Stomach (tissue), 9 donors: ENCODE data around the gene RERE. TPM values are rescaled to one million over a fixed set of nuclear protein-coding genes. Genes with fewer than 3 reads are reported as not detected.

Experiments
- DNase-seq, 2 donors: peaks; one replicate each; pipeline versions ENCODE4 v3.0.0 to v3.0.0-alpha.2; 2013 to 2019
- H3K27ac ChIP-seq, 5 donors: fragments of 200-600 bp in 4 of 5; sonication (generic) in 4 of 5; one replicate each; pipeline ENCODE4 v1.5.1; 2013 to 2019; ENCODE audit warnings: mild to moderate bottlenecking in 1 of 5, moderate library complexity in 1 of 5
- H3K27me3 ChIP-seq, 3 donors: fragments of 200-600 bp; sonication (generic); one replicate each; pipeline ENCODE4 v1.5.1; 2017 to 2019; ENCODE audit warnings: mixed run types in 1 of 3
- H3K36me3 ChIP-seq, 4 donors: fragments of 200-600 bp; sonication (generic); 1 replicate in 3 of 4; 2 replicates in 1 of 4; pipeline ENCODE4 v1.5.1; 2016 to 2019
- H3K4me1 ChIP-seq, 4 donors: fragments of 200-600 bp; sonication (generic); one replicate each; pipeline ENCODE4 v1.5.1; 2016 to 2019
- H3K4me3 ChIP-seq, 4 donors: fragments of 200-600 bp; sonication (generic) in 3 of 4; one replicate each; pipeline ENCODE4 v1.5.1; 2016 to 2019; ENCODE audit warnings: mild to moderate bottlenecking in 1 of 4
- H3K9me3 ChIP-seq, 4 donors: fragments of 200-600 bp; sonication (generic); one replicate each; pipeline ENCODE4 v1.5.1; 2016 to 2019
- CTCF ChIP-seq, 7 experiments: fragments of 450-650 bp in 4 of 7; fragments of 200-600 bp in 3 of 7; sonication (generic) in 3 of 7; IDR thresholded peaks; one replicate each; pipeline ENCODE4 v1.5.1; 2016 to 2019; ENCODE audit warnings: antibody characterized with exemption in 7 of 7, control low read depth in 2 of 7, mild to moderate bottlenecking in 1 of 7
- EP300 ChIP-seq: sonication (generic); formaldehyde crosslinking; IDR thresholded peaks from one replicate; pipeline ENCODE4 v1.6.1; 2017; ENCODE audit warnings: antibody characterized with exemption
- POLR2A ChIP-seq, 4 donors: fragments of 450-650 bp; IDR thresholded peaks; one replicate each; pipeline ENCODE4 v1.6.1; 2016; ENCODE audit warnings: antibody characterized with exemption in 4 of 4, control low read depth in 2 of 4, mild to moderate bottlenecking in 1 of 4, moderate library complexity in 1 of 4
- POLR2AphosphoS5 ChIP-seq, 3 donors: sonication (generic); formaldehyde crosslinking; IDR thresholded peaks; one replicate each; pipeline ENCODE4 v1.6.1; 2016; ENCODE audit warnings: antibody characterized with exemption in 3 of 3
- WGBS, 5 donors: extraction: QIAGEN DNeasy Blood & Tissue Kit in 3 of 5; methylation state at CpG; one replicate each; pipeline versions ENCODE4 v1.1.5 to v1.1.7; 2013 to 2018; 5-methylcytosine and 5-hydroxymethylcytosine counted together
- intact Hi-C: fragments of 100-400 bp; cut with DNase I; formaldehyde crosslinking; loops from one replicate; pipeline ENCODE4 v1.15.1; 2023; ENCODE audit warnings: low total_unique reads
- polyA plus RNA-seq, 3 donors: library from polyadenylated mRNA; stranded (reverse); fragments of 200-250 nt; gene quantifications; one replicate each; pipeline ENCODE4 v1.2.3, GENCODE V29; 2013
- total RNA-seq, 5 donors: library from RNA; depleted of rRNA; stranded (reverse); fragments of >200 nt; gene quantifications; one replicate each; pipeline versions ENCODE4 v1.1.0 to v1.2.3, GENCODE V29; 2014 to 2016
- donor health status: healthy with polysubstance abuse.
- donor health status: Bipolar disorder and iron deficiency.
- donor health status: healthy.

Gene RERE
- total and polyA plus RNA-seq, 8 donors = 15.6 to 198 (median 79.3) TPM

- Histone ChIP-seq H3K27ac (peak overlapping the region; percentile 23 to 73 (median 65)), H3K4me3 (no peak overlapping the region), H3K27me3 (no peaks in the 10 kb centered on the region), H3K4me1 (peaks cover 52 to 76% (median 67%) of the 10 kb centered on the region in 4 donors), H3K9me3 (no peaks in the 10 kb centered on the region), H3K36me3 (no peaks in the 10 kb centered on the region)
- DNase-seq = peak in 1 of 2 donors; percentile 85
- WGBS, 5 donors = 22 to 44% (median 37%) methylated on average over 8 of the region's 8 CpGs
- no peak for TF ChIP-seq POLR2AphosphoS5 (IDR thresholded peaks at IDR 0.05)
- no peak for TF ChIP-seq EP300
- no peak for TF ChIP-seq POLR2A (IDR thresholded peaks at IDR 0.05)
- TF ChIP-seq CTCF (IDR thresholded peaks at IDR 0.05) = no peak
- intact Hi-C loops = loop anchor here (10.0 kb wide), 1 partner anchor 97 kb away; no protein-coding TSS in a partner anchor
These were observed 156.0 kb downstream of the RERE start for GRCh38 chr1:8661185-8662110.

GRCh38 chr1:8660411-8660828 is 157.0 kb downstream of the RERE start:
- 32 to 47% (median 44%) methylated on average over 5 of the region's 5 CpGs for WGBS, 5 donors
- Histone ChIP-seq H3K27me3 (no peaks in the 10 kb centered on the region), H3K4me1 (peaks cover 42 to 66% (median 56%) of the 10 kb centered on the region in 4 donors), H3K4me3 (no peak overlapping the region), H3K9me3 (no peaks in the 10 kb centered on the region), H3K27ac (peak overlapping the region in 4 of 5 donors; percentile 41 to 73 (median 68)), H3K36me3 (peaks cover 0 to 6% (median 5%) of the 10 kb centered on the region in 4 donors)
- DNase-seq = peak in 1 of 2 donors; percentile 65
- no peak for TF ChIP-seq POLR2A (IDR thresholded peaks at IDR 0.05)
- TF ChIP-seq POLR2AphosphoS5 (IDR thresholded peaks at IDR 0.05) = peak in 1 of 3 donors; percentile 29
- intact Hi-C loops = loop anchor here (10.0 kb wide), 1 partner anchor 96 kb away; no protein-coding TSS in a partner anchor

- peaks cover 36 to 57% (median 49%) of the 10 kb centered on the region in 4 donors for H3K4me1 ChIP-seq
- intact Hi-C loops = no loop called here
These were observed 157.8 kb downstream of the RERE start for GRCh38 chr1:8659593-8659992.

GRCh38 chr1:8653878-8654277 is 163.6 kb downstream of the RERE start:
- intact Hi-C loops = no loop called here
- H3K36me3 ChIP-seq = peaks cover 0 to 20% (median 7%) of the 10 kb centered on the region in 4 donors
- no peak for TF ChIP-seq POLR2A (IDR thresholded peaks at IDR 0.05)
- TF ChIP-seq CTCF (IDR thresholded peaks at IDR 0.05) = no peak
- no peak for TF ChIP-seq EP300
- no peak for TF ChIP-seq POLR2AphosphoS5 (IDR thresholded peaks at IDR 0.05)
- H3K9me3 ChIP-seq = no peaks in the 10 kb centered on the region
- no peak for DNase-seq
- H3K4me1 ChIP-seq = peaks cover 9 to 31% (median 18%) of the 10 kb centered on the region in 4 donors
- H3K27ac ChIP-seq = no peak overlapping the region
- no peaks in the 10 kb centered on the region for H3K27me3 ChIP-seq
- H3K4me3 ChIP-seq = no peak overlapping the region
- WGBS, 5 donors = 86 to 94% (median 90%) methylated on average over 4 of the region's 4 CpGs

More at GRCh38 chr1:8659593-8659992, 157.8 kb downstream of the RERE start:
- TF ChIP-seq EP300 (no peak), POLR2A (IDR thresholded peaks at IDR 0.05) (no peak), POLR2AphosphoS5 (IDR thresholded peaks at IDR 0.05) (no peak), CTCF (IDR thresholded peaks at IDR 0.05) (no peak)
- DNase-seq = no peak
- Histone ChIP-seq H3K27me3 (no peaks in the 10 kb centered on the region), H3K36me3 (peaks cover 0 to 12% (median 7%) of the 10 kb centered on the region in 4 donors), H3K9me3 (no peaks in the 10 kb centered on the region), H3K4me3 (no peak overlapping the region), H3K27ac (no peak overlapping the region)
